ENCODE results near the gene KHDC4.

KHDC4 gene

DNA sequence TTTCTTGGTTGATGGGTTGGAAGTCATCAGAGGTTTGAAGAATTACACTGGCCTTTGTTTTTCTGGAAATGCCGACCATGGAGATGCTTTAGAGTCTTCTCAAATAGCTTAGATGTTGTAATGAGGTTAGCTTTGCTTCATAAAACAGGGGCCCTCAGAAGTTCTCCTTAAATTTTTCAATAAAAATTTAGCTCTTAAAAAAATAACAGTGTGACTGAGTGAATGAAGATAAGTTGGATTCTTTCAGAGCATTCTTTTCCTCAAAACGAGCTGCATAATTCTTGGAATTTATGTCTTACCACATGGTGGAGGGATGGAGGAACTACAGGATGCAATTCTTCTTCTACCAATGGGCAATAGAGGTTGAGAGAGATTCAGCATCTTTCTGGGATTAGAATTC is 51.4 kb downstream of the KHDC4 start:
- no peak for ATAC-seq
- TF ChIP-seq ESRRG (CRISPR knock-in tag; IDR thresholded peaks at IDR 0.05) (no peak), ISL1 (CRISPR knock-in tag; IDR thresholded peaks at IDR 0.05) (no peak), TCF4 (CRISPR knock-in tag; IDR thresholded peaks at IDR 0.05; ENCODE audit: borderline replicate concordance) (no peak), TOX (CRISPR knock-in tag; IDR thresholded peaks at IDR 0.05; ENCODE audit: borderline replicate concordance) (no peak), ZFP30 (CRISPR knock-in tag; IDR thresholded peaks at IDR 0.05) (no peak), GLIS3 (CRISPR knock-in tag; IDR thresholded peaks at IDR 0.05) (no peak), ZNF70 (CRISPR knock-in tag; IDR thresholded peaks at IDR 0.05) (no peak), ZC3H10 (CRISPR knock-in tag; IDR thresholded peaks at IDR 0.05) (no peak), RARB (CRISPR knock-in tag; IDR thresholded peaks at IDR 0.05) (no peak), OSR1 (CRISPR knock-in tag; IDR thresholded peaks at IDR 0.05) (no peak), ZNF8 (CRISPR knock-in tag; IDR thresholded peaks at IDR 0.05) (no peak), ARNTL (CRISPR knock-in tag; IDR thresholded peaks at IDR 0.05; ENCODE audit: borderline replicate concordance, low read depth) (no peak)
- TF ChIP-seq, protein P1, sequence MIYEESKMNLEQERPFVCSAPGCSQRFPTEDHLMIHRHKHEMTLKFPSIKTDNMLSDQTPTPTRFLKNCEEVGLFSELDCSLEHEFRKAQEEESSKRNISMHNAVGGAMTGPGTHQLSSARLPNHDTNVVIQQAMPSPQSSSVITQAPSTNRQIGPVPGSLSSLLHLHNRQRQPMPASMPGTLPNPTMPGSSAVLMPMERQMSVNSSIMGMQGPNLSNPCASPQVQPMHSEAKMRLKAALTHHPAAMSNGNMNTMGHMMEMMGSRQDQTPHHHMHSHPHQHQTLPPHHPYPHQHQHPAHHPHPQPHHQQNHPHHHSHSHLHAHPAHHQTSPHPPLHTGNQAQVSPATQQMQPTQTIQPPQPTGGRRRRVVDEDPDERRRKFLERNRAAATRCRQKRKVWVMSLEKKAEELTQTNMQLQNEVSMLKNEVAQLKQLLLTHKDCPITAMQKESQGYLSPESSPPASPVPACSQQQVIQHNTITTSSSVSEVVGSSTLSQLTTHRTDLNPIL (CRISPR knock-in tag; IDR thresholded peaks at IDR 0.05; ENCODE audit: low read depth), result no peak
- TF ChIP-seq, protein P2, sequence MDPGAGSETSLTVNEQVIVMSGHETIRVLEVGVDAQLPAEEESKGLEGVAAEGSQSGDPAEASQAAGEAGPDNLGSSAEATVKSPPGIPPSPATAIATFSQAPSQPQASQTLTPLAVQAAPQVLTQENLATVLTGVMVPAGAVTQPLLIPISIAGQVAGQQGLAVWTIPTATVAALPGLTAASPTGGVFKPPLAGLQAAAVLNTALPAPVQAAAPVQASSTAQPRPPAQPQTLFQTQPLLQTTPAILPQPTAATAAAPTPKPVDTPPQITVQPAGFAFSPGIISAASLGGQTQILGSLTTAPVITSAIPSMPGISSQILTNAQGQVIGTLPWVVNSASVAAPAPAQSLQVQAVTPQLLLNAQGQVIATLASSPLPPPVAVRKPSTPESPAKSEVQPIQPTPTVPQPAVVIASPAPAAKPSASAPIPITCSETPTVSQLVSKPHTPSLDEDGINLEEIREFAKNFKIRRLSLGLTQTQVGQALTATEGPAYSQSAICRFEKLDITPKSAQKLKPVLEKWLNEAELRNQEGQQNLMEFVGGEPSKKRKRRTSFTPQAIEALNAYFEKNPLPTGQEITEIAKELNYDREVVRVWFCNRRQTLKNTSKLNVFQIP (CRISPR knock-in tag; IDR thresholded peaks at IDR 0.05; ENCODE audit: borderline replicate concordance, low read depth), result no peak
- TF ChIP-seq, protein P3, sequence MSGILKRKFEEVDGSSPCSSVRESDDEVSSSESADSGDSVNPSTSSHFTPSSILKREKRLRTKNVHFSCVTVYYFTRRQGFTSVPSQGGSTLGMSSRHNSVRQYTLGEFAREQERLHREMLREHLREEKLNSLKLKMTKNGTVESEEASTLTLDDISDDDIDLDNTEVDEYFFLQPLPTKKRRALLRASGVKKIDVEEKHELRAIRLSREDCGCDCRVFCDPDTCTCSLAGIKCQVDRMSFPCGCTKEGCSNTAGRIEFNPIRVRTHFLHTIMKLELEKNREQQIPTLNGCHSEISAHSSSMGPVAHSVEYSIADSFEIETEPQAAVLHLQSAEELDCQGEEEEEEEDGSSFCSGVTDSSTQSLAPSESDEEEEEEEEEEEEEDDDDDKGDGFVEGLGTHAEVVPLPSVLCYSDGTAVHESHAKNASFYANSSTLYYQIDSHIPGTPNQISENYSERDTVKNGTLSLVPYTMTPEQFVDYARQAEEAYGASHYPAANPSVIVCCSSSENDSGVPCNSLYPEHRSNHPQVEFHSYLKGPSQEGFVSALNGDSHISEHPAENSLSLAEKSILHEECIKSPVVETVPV (CRISPR knock-in tag; IDR thresholded peaks at IDR 0.05), result no peak

DNA sequence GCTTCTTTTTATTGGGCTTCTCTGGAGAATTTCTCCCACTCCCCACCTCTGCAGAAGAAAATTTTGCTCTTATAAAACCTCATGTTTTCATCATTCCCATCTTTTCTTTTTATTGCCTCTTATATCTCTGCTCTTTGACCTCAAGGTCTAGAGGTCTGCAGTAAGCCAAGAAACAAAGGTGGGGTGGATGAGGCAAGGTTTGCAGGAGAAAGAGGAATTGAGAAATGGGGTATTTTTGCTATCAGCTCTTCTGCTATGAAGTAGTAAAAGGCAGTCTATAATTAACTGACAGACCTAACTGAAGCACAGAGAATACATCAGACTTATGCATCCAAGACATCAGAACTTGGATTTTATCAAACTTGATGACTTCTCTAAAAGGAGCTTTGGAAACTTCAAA is 52.0 kb downstream of the KHDC4 start:
- ATAC-seq, result no peak

DNA sequence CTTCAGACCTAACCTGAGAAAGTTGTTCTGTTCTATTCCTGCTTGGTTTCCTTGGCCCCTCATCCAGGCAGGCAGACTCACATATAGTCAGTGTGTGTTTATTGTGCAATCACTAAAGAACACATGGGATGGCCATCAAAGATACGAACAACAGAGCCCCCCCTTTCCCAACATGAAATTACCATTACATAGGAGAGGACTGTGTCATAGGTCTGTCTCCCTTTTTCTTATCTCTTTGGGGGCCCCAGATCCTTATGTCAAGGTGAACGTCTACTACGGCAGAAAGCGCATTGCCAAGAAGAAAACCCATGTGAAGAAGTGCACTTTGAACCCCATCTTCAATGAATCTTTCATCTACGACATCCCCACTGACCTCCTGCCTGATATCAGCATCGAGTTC is 53.3 kb downstream of the KHDC4 start:
- ATAC-seq, result no peak
- no peak for TF ChIP-seq ZNF8 (CRISPR knock-in tag; IDR thresholded peaks at IDR 0.05)
- TF ChIP-seq ARNTL (CRISPR knock-in tag; IDR thresholded peaks at IDR 0.05; ENCODE audit: borderline replicate concordance, low read depth), result no peak
- TF ChIP-seq, protein P1 (CRISPR knock-in tag; IDR thresholded peaks at IDR 0.05; ENCODE audit: low read depth), result no peak
- TF ChIP-seq ESRRG (CRISPR knock-in tag; IDR thresholded peaks at IDR 0.05), result no peak
- TF ChIP-seq, protein P4, sequence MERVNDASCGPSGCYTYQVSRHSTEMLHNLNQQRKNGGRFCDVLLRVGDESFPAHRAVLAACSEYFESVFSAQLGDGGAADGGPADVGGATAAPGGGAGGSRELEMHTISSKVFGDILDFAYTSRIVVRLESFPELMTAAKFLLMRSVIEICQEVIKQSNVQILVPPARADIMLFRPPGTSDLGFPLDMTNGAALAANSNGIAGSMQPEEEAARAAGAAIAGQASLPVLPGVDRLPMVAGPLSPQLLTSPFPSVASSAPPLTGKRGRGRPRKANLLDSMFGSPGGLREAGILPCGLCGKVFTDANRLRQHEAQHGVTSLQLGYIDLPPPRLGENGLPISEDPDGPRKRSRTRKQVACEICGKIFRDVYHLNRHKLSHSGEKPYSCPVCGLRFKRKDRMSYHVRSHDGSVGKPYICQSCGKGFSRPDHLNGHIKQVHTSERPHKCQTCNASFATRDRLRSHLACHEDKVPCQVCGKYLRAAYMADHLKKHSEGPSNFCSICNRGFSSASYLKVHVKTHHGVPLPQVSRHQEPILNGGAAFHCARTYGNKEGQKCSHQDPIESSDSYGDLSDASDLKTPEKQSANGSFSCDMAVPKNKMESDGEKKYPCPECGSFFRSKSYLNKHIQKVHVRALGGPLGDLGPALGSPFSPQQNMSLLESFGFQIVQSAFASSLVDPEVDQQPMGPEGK (CRISPR knock-in tag; IDR thresholded peaks at IDR 0.05; ENCODE audit: borderline replicate concordance), result no peak
- no peak for TF ChIP-seq BACH2 (CRISPR knock-in tag; IDR thresholded peaks at IDR 0.05; ENCODE audit: borderline replicate concordance)
- TF ChIP-seq PPARA (CRISPR knock-in tag; IDR thresholded peaks at IDR 0.05; ENCODE audit: borderline replicate concordance), result no peak
- no peak for TF ChIP-seq SNAI2 (CRISPR knock-in tag; IDR thresholded peaks at IDR 0.05)
- no peak for TF ChIP-seq ZC3H10 (CRISPR knock-in tag; IDR thresholded peaks at IDR 0.05)
- no peak for TF ChIP-seq ZNF70 (CRISPR knock-in tag; IDR thresholded peaks at IDR 0.05)
- TF ChIP-seq OSR1 (CRISPR knock-in tag; IDR thresholded peaks at IDR 0.05), result no peak

More for the DNA sequence above, 52.0 kb downstream of the KHDC4 start:
- TF ChIP-seq ARNTL (CRISPR knock-in tag; IDR thresholded peaks at IDR 0.05; ENCODE audit: borderline replicate concordance, low read depth), result no peak
- no peak for TF ChIP-seq TCF4 (CRISPR knock-in tag; IDR thresholded peaks at IDR 0.05; ENCODE audit: borderline replicate concordance)
- no peak for TF ChIP-seq ZFP30 (CRISPR knock-in tag; IDR thresholded peaks at IDR 0.05)
- no peak for TF ChIP-seq ZFP3 (CRISPR knock-in tag; IDR thresholded peaks at IDR 0.05)
- no peak for TF ChIP-seq ZC3H10 (CRISPR knock-in tag; IDR thresholded peaks at IDR 0.05)
- TF ChIP-seq CSDC2 (CRISPR knock-in tag; IDR thresholded peaks at IDR 0.05), result no peak
- no peak for TF ChIP-seq BACH2 (CRISPR knock-in tag; IDR thresholded peaks at IDR 0.05; ENCODE audit: borderline replicate concordance)
- no peak for TF ChIP-seq ZNF8 (CRISPR knock-in tag; IDR thresholded peaks at IDR 0.05)
- TF ChIP-seq, protein P2 (CRISPR knock-in tag; IDR thresholded peaks at IDR 0.05; ENCODE audit: borderline replicate concordance, low read depth), result no peak
- no peak for TF ChIP-seq ZNF70 (CRISPR knock-in tag; IDR thresholded peaks at IDR 0.05)
- TF ChIP-seq, protein P4 (CRISPR knock-in tag; IDR thresholded peaks at IDR 0.05; ENCODE audit: borderline replicate concordance), result no peak
- no peak for TF ChIP-seq PPARA (CRISPR knock-in tag; IDR thresholded peaks at IDR 0.05; ENCODE audit: borderline replicate concordance)

All from SK-N-SH treated with all-trans-retinoic acid at 6 μM for 48 hours (cell line).